ENCODE data around the gene TOR2A.

The TOR2A gene

DNA sequence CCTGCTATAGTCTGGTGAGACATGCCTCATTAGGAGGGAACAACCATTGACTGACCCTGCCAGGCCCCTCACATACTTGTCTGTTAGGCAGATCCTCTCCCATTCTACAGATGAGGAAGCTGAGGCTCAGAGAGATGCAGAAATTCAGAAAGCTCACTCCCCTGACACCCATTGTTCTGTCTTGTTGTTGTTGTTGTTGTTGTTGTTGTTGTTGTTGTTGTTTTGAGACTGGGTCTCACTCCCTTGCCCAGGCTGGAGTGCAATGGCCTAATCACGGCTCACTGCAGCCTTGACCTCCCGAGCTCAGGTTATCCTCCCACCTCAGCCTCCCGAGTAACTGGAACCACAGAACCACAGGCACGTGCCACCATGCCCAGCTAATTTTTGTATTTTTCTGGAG is 41.4 kb downstream of the TOR2A start:
- TF ChIP-seq ZFX (IDR thresholded peaks at IDR 0.05; ENCODE audit: borderline replicate concordance), result no peak
- TF ChIP-seq, protein P1, sequence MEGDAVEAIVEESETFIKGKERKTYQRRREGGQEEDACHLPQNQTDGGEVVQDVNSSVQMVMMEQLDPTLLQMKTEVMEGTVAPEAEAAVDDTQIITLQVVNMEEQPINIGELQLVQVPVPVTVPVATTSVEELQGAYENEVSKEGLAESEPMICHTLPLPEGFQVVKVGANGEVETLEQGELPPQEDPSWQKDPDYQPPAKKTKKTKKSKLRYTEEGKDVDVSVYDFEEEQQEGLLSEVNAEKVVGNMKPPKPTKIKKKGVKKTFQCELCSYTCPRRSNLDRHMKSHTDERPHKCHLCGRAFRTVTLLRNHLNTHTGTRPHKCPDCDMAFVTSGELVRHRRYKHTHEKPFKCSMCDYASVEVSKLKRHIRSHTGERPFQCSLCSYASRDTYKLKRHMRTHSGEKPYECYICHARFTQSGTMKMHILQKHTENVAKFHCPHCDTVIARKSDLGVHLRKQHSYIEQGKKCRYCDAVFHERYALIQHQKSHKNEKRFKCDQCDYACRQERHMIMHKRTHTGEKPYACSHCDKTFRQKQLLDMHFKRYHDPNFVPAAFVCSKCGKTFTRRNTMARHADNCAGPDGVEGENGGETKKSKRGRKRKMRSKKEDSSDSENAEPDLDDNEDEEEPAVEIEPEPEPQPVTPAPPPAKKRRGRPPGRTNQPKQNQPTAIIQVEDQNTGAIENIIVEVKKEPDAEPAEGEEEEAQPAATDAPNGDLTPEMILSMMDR (IDR thresholded peaks at IDR 0.05), result no peak
- no peak overlapping the region for H3K27ac ChIP-seq

DNA sequence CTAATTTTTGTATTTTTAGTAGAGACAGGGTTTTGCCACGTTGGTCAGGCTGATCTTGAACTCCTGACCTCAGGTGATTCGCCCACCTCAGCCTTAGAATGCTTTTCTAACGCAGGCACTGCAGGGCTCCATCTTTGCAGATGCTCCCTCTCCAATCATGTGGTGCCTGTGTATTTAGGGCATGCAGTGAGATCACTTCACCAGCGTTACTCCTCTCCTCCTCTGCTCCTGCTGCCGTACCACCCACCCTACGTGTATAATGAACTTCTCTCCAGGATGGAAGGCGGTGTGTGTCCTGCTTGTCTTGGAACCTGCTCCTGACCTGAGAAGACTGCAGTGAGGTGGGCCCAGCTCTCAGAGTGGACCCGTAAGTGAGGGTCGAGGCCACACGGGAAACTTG is 42.0 kb downstream of the TOR2A start:
- TF ChIP-seq, protein P1 (IDR thresholded peaks at IDR 0.05), result no peak
- TF ChIP-seq ZFX (IDR thresholded peaks at IDR 0.05; ENCODE audit: borderline replicate concordance), result no peak
- no peak overlapping the region for H3K27ac ChIP-seq

DNA sequence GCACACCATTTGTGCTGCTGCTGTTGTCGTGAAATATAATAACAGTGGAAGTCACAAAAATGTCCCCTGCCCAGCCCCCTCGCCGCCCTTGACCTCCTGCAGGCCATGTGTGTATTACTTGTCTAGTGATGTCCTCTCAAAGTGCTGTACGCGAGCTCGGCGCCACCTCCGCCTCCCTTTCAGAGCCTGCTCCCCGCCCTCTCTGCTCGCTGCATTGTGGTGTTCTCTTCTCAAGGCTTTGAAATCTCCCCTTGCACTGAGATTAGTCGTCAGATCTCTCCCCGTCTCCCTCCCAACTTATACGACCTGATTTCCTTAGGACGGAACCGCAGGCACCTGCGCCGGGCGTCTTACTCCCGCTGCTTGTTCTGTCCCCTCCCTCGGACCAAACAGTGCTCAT is 43.0 kb downstream of the TOR2A start:
- H3K27ac ChIP-seq, result no peak overlapping the region
- TF ChIP-seq, protein P1 (IDR thresholded peaks at IDR 0.05), result no peak
- no peak for TF ChIP-seq ZFX (IDR thresholded peaks at IDR 0.05; ENCODE audit: borderline replicate concordance)

DNA sequence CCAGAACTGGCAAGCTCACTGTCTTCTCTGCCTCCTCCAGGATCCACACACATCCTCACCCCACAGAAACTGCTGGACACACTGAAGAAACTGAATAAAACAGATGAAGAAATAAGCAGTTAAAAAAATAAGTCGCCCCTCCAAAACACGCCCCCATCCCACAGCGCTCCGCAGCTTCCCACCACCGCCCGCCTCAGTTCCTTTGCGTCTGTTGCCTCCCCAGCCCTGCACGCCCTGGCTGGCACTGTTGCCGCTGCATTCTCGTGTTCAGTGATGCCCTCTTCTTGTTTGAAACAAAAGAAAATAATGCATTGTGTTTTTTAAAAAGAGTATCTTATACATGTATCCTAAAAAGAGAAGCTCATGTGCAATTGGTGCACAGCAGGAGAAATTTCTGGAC is 44.4 kb downstream of the TOR2A start:
- TF ChIP-seq, protein P1 (IDR thresholded peaks at IDR 0.05), result no peak
- no peak for TF ChIP-seq ZFX (IDR thresholded peaks at IDR 0.05; ENCODE audit: borderline replicate concordance)
- H3K27ac ChIP-seq, result no peak overlapping the region

DNA sequence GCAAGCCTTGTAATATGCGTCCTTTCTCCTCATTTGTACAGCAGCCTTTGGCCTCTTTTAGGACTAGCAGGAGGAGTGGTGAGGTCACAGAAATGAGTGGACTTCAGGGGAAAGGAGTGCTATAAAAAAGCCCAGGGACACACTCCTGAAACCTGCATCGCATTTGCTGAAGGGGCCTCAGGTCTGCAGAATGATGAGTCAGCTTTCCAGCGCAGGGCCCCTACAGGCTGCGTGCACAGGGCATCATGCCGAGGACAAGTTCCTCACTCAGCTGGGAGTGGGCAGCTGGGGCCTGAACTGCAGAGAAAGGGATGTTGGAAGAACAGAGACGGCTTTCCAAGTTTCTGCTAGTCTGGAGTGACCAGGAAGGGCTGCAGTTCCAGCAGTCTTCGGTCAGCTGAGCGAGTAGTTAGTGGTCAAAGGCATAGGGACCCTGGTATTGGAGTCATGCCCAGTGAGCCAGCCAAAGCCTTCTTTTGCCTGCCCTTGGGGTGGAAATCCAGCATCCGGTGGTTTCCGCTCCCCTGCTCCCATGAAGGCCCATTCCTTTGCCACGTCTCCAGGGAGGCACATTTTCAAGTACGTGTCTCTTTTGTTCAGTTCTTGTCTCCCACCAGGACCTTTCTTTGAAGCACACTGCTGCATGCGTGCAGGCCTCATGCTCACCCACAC is 45.6 kb downstream of the TOR2A start:
- H3K27ac ChIP-seq, result no peak overlapping the region
- TF ChIP-seq, protein P1 (IDR thresholded peaks at IDR 0.05), result no peak
- TF ChIP-seq ZFX (IDR thresholded peaks at IDR 0.05; ENCODE audit: borderline replicate concordance), result no peak

DNA sequence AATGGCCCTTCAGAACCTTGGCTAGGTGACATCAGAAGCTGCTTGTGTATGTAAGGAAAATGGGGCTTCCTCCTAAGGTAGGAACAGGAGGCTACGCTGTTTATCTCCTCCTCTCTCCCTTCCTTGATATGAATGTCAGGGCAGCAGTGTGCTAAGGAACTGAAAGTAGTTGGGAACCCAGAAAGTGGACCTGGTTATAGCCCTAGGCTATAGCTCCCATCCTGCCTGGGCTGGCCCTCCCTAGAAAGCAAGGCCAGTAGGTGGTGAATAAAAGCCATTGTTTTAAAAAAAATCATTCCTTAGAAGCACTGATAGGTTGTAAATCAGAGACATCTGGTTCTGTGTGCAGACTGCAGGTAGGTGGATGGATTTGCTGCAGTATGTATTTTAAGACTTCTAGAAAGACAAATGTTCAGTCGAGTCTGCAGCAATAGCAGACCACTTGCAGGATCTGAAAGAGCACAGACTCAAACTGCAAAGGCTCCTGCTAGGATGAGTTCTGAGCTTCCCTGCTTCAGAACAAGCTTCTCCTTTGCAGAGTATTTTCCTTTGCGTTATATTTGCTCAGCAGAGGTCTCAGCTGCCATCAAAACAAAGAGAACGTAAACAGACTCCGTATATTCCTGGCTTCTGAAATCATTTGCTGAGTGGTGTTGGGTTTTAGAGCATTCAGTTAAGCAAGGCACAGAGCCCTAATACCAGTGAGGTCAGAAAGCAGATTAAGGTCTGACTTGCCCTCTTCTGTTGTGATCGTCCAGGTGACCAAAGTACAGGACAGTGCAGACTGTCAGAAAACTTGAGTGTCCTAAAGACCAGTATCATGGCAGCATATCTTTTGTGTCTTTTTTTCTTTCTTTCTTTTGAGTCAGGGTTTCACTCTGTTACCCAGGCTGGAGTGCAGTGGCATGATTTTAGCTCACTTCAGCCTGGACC is 48.4 kb downstream of the TOR2A start:
- H3K27ac ChIP-seq, result no peak overlapping the region
- TF ChIP-seq, protein P1 (IDR thresholded peaks at IDR 0.05), result no peak

DNA sequence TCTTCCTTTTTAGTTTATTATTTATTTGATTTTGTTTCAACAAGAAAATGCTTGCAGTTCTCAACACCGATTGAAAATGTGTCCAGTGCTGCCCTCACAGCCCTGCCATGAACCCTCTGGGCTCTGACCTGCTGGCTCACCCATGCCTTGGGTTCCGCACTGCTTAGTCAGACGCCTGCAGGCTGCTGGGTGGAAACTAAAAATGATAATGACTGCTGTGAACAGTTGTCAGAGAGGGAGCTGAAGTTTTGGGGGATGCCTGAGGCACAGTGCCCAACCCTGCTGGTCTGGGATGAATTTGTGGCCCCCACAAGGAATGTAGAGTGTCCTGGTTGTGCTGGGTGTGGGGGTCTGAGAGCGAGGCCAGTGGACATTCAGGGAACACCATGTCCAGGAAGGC is 50.5 kb downstream of the TOR2A start:
- TF ChIP-seq, protein P1 (IDR thresholded peaks at IDR 0.05), result no peak
- no peak for TF ChIP-seq ZFX (IDR thresholded peaks at IDR 0.05; ENCODE audit: borderline replicate concordance)
- H3K27ac ChIP-seq, result no peak overlapping the region

Measured in 22Rv1 (cell line).